H9 (cell line): ENCODE data around the gene LCNL1. TPM values are rescaled to one million over a fixed set of nuclear protein-coding genes. Genes with fewer than 3 reads are reported as not detected.

Experiments
- DNase-seq: peaks from one replicate; pipeline ENCODE4 v3.0.0-alpha.2; 2017
- H2AFZ ChIP-seq: one replicate; pipeline ENCODE4 v1.6.1; 2013; ENCODE audit warnings: mild to moderate bottlenecking, low read length, control low read depth, moderate library complexity
- H2AK5ac ChIP-seq: 2 replicates; pipeline ENCODE4 v1.6.1; 2013; ENCODE audit warnings: low read length, control low read depth, mixed read lengths; ENCODE audit not compliant: insufficient read length
- H2BK120ac ChIP-seq: one replicate; pipeline ENCODE4 v1.6.1; 2013; ENCODE audit warnings: low read depth, mild to moderate bottlenecking, low read length, control low read depth, inconsistent platforms; ENCODE audit not compliant: poor library complexity, severe bottlenecking
- H2BK12ac ChIP-seq: 2 replicates; pipeline ENCODE4 v1.6.1; 2013; ENCODE audit warnings: low read length, control low read depth, mixed read lengths, low read depth; ENCODE audit not compliant: insufficient read length
- H2BK15ac ChIP-seq: 2 replicates; pipeline ENCODE4 v1.6.1; 2013; ENCODE audit warnings: low read depth, low read length, control low read depth
- H2BK20ac ChIP-seq: one replicate; pipeline ENCODE4 v1.6.1; 2013; ENCODE audit warnings: low read depth, mild to moderate bottlenecking, low read length, control low read depth, inconsistent platforms; ENCODE audit not compliant: poor library complexity, severe bottlenecking
- H2BK5ac ChIP-seq: 2 replicates; pipeline ENCODE4 v1.6.1; 2013; ENCODE audit warnings: low read length, control low read depth, mixed read lengths; ENCODE audit not compliant: insufficient read length
- H3K14ac ChIP-seq: 2 replicates; pipeline ENCODE4 v1.6.1; 2013; ENCODE audit warnings: low read length, control low read depth; ENCODE audit not compliant: insufficient read depth
- H3K18ac ChIP-seq: 2 replicates; pipeline ENCODE4 v1.6.1; 2013; ENCODE audit warnings: low read depth, mild to moderate bottlenecking, mixed read lengths, low read length, control low read depth; ENCODE audit not compliant: insufficient read length
- H3K23ac ChIP-seq: 2 replicates; pipeline ENCODE4 v1.6.1; 2013; ENCODE audit warnings: low read length, control low read depth, mixed read lengths, low read depth; ENCODE audit not compliant: insufficient read length
- H3K23me2 ChIP-seq: 2 replicates; pipeline ENCODE4 v1.6.1; 2013; ENCODE audit warnings: low read depth, mild to moderate bottlenecking, mixed read lengths, low read length, control low read depth; ENCODE audit not compliant: insufficient read length, poor library complexity, severe bottlenecking
- H3K27ac ChIP-seq: 2 replicates; pipeline ENCODE4 v1.5.1; 2013; ENCODE audit warnings: low read length, control low read depth, mixed read lengths, low read depth; ENCODE audit not compliant: insufficient read length
- H3K27me3 ChIP-seq: 2 replicates; pipeline ENCODE4 v1.6.1; 2013; ENCODE audit warnings: low read length, control low read depth, inconsistent platforms; ENCODE audit not compliant: insufficient read depth
- H3K4ac ChIP-seq: 2 replicates; pipeline ENCODE4 v1.6.1; 2013; ENCODE audit warnings: low read depth, mild to moderate bottlenecking, control low read depth, inconsistent platforms, low read length, moderate library complexity
- H3K4me1 ChIP-seq: 2 replicates; pipeline ENCODE4 v1.6.1; 2013; ENCODE audit warnings: low read length, control low read depth, inconsistent platforms; ENCODE audit not compliant: insufficient read depth
- H3K4me2 ChIP-seq: 2 replicates; pipeline ENCODE4 v1.6.1; 2013; ENCODE audit warnings: low read length, control low read depth, mixed read lengths; ENCODE audit not compliant: insufficient read length, insufficient read depth
- H3K56ac ChIP-seq: 2 replicates; pipeline ENCODE4 v1.6.1; 2013; ENCODE audit warnings: low read depth, mild to moderate bottlenecking, mixed read lengths, low read length, control low read depth; ENCODE audit not compliant: insufficient read length
- H3K79me1 ChIP-seq: 2 replicates; pipeline ENCODE4 v1.6.1; 2013; ENCODE audit warnings: low read depth, mild to moderate bottlenecking, moderate library complexity, low read length, control low read depth, inconsistent platforms; ENCODE audit not compliant: insufficient read depth, poor library complexity, severe bottlenecking
- H3K79me2 ChIP-seq: 2 replicates; pipeline ENCODE4 v1.6.1; 2013; ENCODE audit warnings: low read length, control low read depth, inconsistent platforms; ENCODE audit not compliant: insufficient read depth
- H3K9ac ChIP-seq: 2 replicates; pipeline ENCODE4 v1.6.1; 2013; ENCODE audit warnings: low read length, control low read depth, mixed read lengths; ENCODE audit not compliant: insufficient read length; ENCODE audit errors: extremely low read depth
- H3K9me3 ChIP-seq: one replicate; pipeline ENCODE4 v1.6.1; 2013; ENCODE audit warnings: low read depth, low read length, inconsistent platforms; ENCODE audit not compliant: control insufficient read depth
- H3T11ph ChIP-seq: one replicate; pipeline ENCODE4 v1.6.1; 2013; ENCODE audit warnings: mild to moderate bottlenecking, low read length, control low read depth, inconsistent platforms
- H4K20me1 ChIP-seq: one replicate; pipeline ENCODE4 v1.6.1; 2013; ENCODE audit not compliant: control insufficient read depth, insufficient read length, insufficient read depth
- H4K5ac ChIP-seq: 2 replicates; pipeline ENCODE4 v1.6.1; 2013; ENCODE audit warnings: low read depth, mild to moderate bottlenecking, mixed read lengths, low read length, control low read depth; ENCODE audit not compliant: insufficient read length
- H4K8ac ChIP-seq: replicated peaks from 2 replicates; pipeline ENCODE4 v1.6.1; 2013; ENCODE audit warnings: low read length, control low read depth, mixed read lengths, low read depth; ENCODE audit not compliant: insufficient read length
- H4K91ac ChIP-seq: 2 replicates; pipeline ENCODE4 v1.6.1; 2013; ENCODE audit warnings: low read depth, mild to moderate bottlenecking, moderate library complexity, mixed read lengths, low read length, control low read depth; ENCODE audit not compliant: insufficient read length
- H3K27ac Mint-ChIP-seq, 3 experiments: 2 replicates in 2 of 3; 3 replicates in 1 of 3; pipeline ENCODE4 v1.8.0; 2020 to 2021; ENCODE audit warnings: mixed read lengths in 3 of 3, mild to moderate bottlenecking in 1 of 3, moderate library complexity in 1 of 3
- H3K27me3 Mint-ChIP-seq: 2 replicates; pipeline ENCODE4 v1.8.0; 2021; ENCODE audit warnings: low read depth, mild to moderate bottlenecking, moderate library complexity, mixed read lengths
- H3K36me3 Mint-ChIP-seq, 3 experiments: 2 replicates in 2 of 3; 3 replicates in 1 of 3; pipeline ENCODE4 v1.8.0; 2020 to 2021; ENCODE audit warnings: low read depth in 3 of 3, mixed read lengths in 3 of 3; ENCODE audit not compliant: insufficient read depth in 1 of 3
- H3K4me1 Mint-ChIP-seq, 2 experiments: 2 replicates each; pipeline ENCODE4 v1.8.0; 2020; ENCODE audit warnings: mixed read lengths in 2 of 2
- H3K4me3 Mint-ChIP-seq, 2 experiments: 2 replicates in 1 of 2; 3 replicates in 1 of 2; pipeline ENCODE4 v1.8.0; 2020 to 2021; ENCODE audit warnings: mild to moderate bottlenecking in 2 of 2, mixed read lengths in 2 of 2, moderate library complexity in 1 of 2
- H3K9me3 Mint-ChIP-seq, 2 experiments: 2 replicates in 1 of 2; 3 replicates in 1 of 2; pipeline ENCODE4 v1.8.0; 2020; ENCODE audit warnings: mild to moderate bottlenecking in 2 of 2, mixed read lengths in 2 of 2, moderate library complexity in 1 of 2
- CTCF ChIP-seq: fragments of 200-600 bp; sonication (generic); conservative IDR thresholded peaks from 3 replicates; pipeline ENCODE4 v1.8.0; 2021; ENCODE audit warnings: antibody characterized with exemption, mild to moderate bottlenecking
- WGBS: extraction: QIAGEN DNeasy Blood & Tissue Kit; methylation state at CpG from one replicate; pipeline ENCODE4 v1.1.7; 2013; ENCODE audit warnings: missing lambda C conversion rate, low lambda C conversion rate, mixed read lengths; ENCODE audit not compliant: insufficient read length; ENCODE audit errors: extremely low coverage; 5-methylcytosine and 5-hydroxymethylcytosine counted together
- total RNA-seq: library from RNA; stranded (reverse); gene quantifications from 2 replicates; pipeline ENCODE4 v1.2.1, GENCODE V29; 2021

Gene LCNL1
- total RNA-seq, 1 experiment from 2014 or later, result 0.20 TPM

GRCh38 chr9:136969774-136970173 lies 13.0 kb upstream of the LCNL1 start:
- no peak overlapping the region for H2BK12ac ChIP-seq
- H3K27ac Mint-ChIP-seq, result no peak overlapping the region
- H2BK120ac ChIP-seq, result no peak overlapping the region
- no peak for DNase-seq
- no peaks in the 10 kb centered on the region for H3K9me3 Mint-ChIP-seq
- no peak overlapping the region for H3K14ac ChIP-seq
- no peak overlapping the region for H3K18ac ChIP-seq
- no peaks in the 10 kb centered on the region for H3K9me3 ChIP-seq
- H2AK5ac ChIP-seq, result no peak overlapping the region
- H3K27me3 Mint-ChIP-seq, result peaks cover 14% of the 10 kb centered on the region
- no peaks in the 10 kb centered on the region for H3K36me3 Mint-ChIP-seq
- no peak overlapping the region for H3K4me2 ChIP-seq
- no peaks in the 10 kb centered on the region for H3K23me2 ChIP-seq
- H3K4me1 ChIP-seq, result peaks cover 2% of the 10 kb centered on the region; the same call in 1 of the 2 replicates
- no peak overlapping the region for H4K5ac ChIP-seq
- H3K27ac ChIP-seq, result no peak overlapping the region
- H3K79me1 ChIP-seq, result no peaks in the 10 kb centered on the region
- H2BK5ac ChIP-seq, result no peak overlapping the region
- no peaks in the 10 kb centered on the region for H3K27me3 ChIP-seq
- no peak overlapping the region for H3K9ac ChIP-seq
- TF ChIP-seq CTCF, result no peak
- no peaks in the 10 kb centered on the region for H3K79me2 ChIP-seq
- peaks cover 7 to 10% of the 10 kb centered on the region in 2 experiments for H3K4me1 Mint-ChIP-seq
- H3K56ac ChIP-seq, result no peak overlapping the region
- H2BK20ac ChIP-seq, result no peak overlapping the region
- H3K4me3 Mint-ChIP-seq, result no peak overlapping the region
- H3K23ac ChIP-seq, result no peak overlapping the region
- H2AFZ ChIP-seq, result no peak overlapping the region
- H3K4ac ChIP-seq, result no peak overlapping the region
- no peak overlapping the region for H3T11ph ChIP-seq
- H4K20me1 ChIP-seq, result no peaks in the 10 kb centered on the region
- no peak overlapping the region for H4K8ac ChIP-seq
- H2BK15ac ChIP-seq, result no peak overlapping the region
- WGBS, result no CpG with 5 or more reads among the region's 5 CpGs
- H4K91ac ChIP-seq, result no peak overlapping the region
